ENCODE measurements around the gene NCK2.
A peak's percentile ranks its signal among the peaks of the same experiment; 100 is the strongest.

NCK2 gene

GRCh38 chr2:105744909-105745853, at the start of gene NCK2:
Gene NCK2, plus strand, starts transcription at chr2:105744912. Its CDS starts 110,152 bp downstream, at chr2:105855064.
- DNase-seq, result peak; percentile 26

GRCh38 chr2:105697781-105698449, 46.8 kb upstream of the NCK2 start:
- no peak for DNase-seq

GRCh38 chr2:105698820-105699219, 45.9 kb upstream of the NCK2 start:
- no peak for DNase-seq

DNA sequence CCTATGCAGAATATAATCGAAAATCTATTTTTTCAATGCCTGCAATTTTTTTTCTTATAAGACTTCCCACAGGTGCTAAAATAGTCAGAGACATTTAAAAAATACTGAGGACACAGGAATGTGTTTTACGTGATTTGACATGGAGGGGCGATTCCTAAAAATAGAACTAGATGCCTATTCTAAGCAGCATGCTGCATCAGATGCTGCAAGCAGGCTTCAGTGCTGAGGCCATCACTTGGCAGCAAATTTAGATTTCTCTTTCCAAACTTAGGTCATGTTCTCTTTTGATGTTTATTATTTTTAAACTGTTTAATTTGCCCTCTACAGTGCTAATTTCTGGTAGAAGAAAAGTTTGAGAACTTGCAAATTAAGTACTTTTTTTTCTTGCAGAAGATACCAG, 43.7 kb upstream of the NCK2 start:
- no peak for DNase-seq

DNA sequence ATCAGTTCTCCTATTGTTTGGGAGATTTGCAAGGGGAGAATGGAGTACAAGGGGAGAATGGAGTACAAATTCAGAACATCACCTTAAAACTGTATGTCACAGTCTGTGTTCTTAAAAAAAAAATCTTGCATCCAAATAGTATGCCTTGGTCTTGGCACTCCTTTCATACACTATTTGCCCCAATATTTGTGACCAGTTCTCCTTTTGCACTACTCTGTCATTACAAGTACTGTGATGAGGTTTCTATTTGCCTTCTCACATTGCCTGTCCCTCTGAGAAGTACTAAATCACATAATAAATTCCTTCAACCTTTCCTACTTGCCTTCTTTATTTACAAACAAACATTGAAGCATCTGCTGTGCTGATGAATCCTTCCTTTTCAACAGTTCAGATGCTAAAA, 36.0 kb upstream of the NCK2 start:
- DNase-seq, result no peak

DNA sequence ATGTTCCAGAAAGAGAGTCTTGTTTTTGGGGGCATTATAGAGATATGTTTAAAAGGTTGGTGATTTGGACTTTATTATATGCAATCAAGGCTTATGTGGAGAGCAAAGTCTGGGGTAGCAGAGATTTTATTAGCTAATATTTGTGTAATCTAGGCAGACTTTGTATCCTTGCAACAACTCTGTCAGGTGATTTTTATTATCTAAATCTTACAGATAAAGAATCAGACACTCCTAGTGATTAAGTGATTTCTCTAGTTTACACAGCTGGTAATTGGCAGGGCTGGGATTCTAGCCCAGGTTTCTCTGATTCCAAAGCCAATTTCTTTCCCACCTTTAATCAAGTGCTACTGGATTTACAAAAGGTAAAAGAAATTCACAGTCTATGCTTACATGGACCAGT, 33.3 kb upstream of the NCK2 start:
- no peak for DNase-seq

DNA sequence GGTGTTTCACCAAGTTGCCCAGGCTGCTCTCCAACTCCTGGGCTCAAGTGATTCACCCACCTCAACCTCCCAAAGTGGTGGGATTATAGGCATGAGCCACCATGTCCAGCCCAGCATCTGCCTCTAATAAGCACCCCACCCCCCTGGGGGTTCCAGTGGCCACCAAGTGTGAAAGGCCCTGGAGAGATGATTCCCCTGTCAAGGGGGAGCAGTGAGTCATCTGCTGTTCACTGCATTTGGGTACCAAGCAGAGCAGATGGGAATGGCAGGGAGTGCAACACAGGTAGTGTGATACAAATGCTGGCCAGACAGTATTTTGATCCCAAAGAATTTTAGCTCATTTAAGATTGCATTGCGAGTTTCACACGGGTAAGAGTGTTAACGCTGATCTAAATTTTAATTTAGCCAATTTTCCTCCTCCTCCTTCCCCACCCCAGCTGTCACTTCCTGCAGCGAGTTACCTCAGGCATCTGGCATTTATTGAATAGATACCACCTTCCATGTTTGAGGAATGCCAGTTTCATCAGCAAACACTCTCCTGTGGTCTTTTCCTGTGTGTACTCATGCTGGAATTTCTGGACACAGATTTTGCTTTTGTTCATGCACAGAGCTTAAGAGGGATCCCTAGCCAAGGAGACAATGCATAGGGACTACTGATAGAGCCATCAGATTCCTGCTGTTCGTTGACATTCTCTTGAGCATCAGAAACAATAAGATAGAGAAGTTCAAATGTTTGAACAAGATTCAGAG, 32.4 kb upstream of the NCK2 start:
- DNase-seq, result no peak

DNA sequence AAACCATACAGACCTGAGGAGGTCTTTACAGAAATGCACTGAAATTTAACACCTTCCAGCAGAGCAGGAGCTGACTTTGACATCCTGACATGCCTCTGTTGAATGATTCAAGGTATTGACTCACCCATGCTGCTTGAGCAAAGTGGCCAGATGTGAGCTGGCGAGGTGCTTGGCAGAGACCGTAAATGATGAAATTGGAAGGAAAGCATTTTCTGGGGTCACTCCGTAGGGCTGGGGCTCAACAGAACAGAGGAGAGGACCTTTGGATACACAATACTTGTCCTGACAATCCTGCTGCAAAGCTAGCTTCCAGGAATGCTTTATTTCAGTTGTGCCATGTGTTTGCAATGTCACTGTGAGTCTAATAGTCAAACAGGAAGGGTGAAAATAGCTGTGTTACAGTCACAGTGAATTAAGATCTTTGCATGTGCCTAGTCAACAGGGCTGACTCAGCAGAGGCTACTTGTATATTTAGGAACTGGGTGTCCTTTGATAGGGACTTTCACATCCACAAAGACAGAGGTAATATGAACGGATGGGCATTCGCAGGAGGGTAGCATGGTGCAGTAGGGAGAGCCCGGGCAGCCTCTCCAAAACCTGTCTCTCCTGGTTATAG, 31.6 kb upstream of the NCK2 start:
- no peak for DNase-seq

- no peak for DNase-seq
Measured at GRCh38 chr2:105714141-105714540, 30.6 kb upstream of the NCK2 start.

GRCh38 chr2:105718846-105719481, 25.7 kb upstream of the NCK2 start:
- no peak for DNase-seq

GRCh38 chr2:105721991-105722511, 22.7 kb upstream of the NCK2 start:
- no peak for DNase-seq

- no peak for DNase-seq
Measured at GRCh38 chr2:105722726-105723297, 21.9 kb upstream of the NCK2 start.

DNA sequence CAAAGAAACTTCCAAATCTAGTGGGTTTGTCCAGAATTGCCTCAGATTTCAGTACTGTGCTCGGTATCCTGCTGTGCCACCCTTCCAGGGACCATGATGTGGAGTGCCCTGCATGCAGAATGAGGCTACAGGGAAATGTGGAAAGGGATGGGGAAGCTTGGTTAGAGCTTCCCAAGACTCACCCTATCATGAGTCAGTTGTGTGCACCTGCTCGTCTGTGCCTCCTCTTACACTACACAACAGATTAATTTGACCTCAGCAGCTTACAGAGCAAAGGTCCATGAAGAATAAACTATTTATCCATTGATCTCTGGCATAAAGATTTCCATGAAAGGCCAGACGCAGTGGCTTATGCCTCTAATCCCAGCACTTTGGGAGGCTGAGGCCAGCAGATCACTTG, 21.3 kb upstream of the NCK2 start:
- DNase-seq, result no peak

- DNase-seq, result no peak
Measured at GRCh38 chr2:105725388-105725787, 19.3 kb upstream of the NCK2 start.

- DNase-seq, result no peak
Measured at GRCh38 chr2:105730170-105730569, 14.5 kb upstream of the NCK2 start.

DNA sequence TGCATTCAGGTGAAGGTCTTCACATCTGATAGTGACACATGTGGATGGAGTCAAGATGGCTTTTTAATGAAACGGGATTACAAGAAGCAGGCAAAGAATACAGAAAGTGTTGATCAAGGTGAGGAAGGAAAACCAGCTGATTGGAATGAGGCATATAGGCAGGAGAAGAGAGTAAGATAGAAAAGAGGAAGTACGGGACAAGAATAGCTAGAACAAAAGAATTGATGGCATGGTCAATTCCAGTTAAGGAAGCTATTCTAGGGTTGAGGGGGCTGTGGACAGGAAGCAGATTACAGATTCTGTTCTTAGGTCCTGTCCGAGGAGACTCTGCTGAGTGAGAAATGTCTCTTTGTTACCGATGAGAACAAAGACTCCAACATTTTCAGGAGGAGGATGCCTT, 13.2 kb upstream of the NCK2 start:
- DNase-seq, result no peak

- no peak for DNase-seq
Measured at GRCh38 chr2:105732101-105732500, 12.6 kb upstream of the NCK2 start.

- DNase-seq, result no peak
Measured at GRCh38 chr2:105732955-105733607, 11.6 kb upstream of the NCK2 start.

GRCh38 chr2:105733875-105734274, 10.8 kb upstream of the NCK2 start:
- DNase-seq, result no peak

- DNase-seq, result no peak
Measured at GRCh38 chr2:105734762-105735538, 9.8 kb upstream of the NCK2 start.

DNA sequence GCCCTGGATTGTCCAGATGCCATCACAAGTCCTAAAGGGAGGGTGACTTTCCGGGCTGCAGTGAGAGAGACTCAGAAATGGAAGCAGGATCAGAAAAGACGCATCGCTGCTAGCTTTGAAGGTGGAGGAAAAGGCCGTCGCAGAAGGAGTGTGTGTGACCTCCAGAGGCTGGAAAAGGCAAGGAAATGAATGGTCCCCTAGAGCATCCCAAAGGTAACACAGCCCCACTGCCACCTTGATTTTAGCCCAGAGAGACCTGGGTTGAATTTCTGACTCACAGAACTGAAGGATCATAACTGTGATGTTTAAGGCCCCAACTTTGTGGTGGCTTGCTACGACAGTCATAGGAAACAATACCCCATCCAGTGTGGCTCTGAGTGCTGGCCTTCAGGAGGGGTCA, 8.6 kb upstream of the NCK2 start:
- DNase-seq, result no peak
